ENCODE measurements around the gene GRK6. TPM values are rescaled to one million over a fixed set of nuclear protein-coding genes. Genes with fewer than 3 reads are reported as not detected.

The GRK6 gene
- polyA plus RNA-seq, 1 experiment = 16.4 TPM

DNA sequence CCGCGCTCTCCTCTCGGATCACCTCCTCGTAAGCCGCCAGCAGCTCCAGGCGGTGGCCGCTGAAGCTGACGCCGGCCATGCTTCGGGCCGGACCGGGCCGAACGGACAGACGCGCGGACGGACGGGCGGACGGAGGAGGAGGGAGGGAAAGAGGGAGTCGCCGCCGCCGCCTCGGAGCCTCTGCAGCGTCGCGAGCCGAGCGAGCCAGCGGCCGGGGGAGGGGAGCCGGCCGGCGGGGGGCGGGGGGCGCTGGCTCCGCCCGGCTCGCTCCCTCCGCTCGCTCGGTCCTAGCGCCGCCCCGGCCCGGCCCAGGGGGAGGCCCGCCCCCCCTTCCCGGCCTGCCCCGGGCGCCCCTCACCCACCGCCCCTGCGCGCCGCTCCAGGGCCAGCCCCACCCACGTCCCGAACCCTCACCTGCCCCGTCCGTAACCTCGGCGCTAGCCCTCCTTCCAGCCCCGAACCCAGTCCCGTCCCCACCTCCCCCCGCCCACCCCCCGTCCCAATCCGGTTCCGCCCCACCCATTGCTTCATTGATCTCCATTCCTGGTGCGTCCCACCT, 47.0 kb downstream of the GRK6 start, which contains the start of gene DBN1:
Gene DBN1 (minus strand): TSS at position 192 of the 559 bp plus-strand sequence. CDS start 113 bp downstream, at position 79.
- POLR2A ChIA-PET = interaction anchor here (13.1 kb wide), 1 partner anchor 19 kb away, joined by 230 read pairs; the partner anchor contains the start of gene PDLIM7
- Histone ChIP-seq H3K4me3 (ENCODE audit: low read depth, low read length) (peak within 1 kb of the TSS; percentile 92), H3K27me3 (ENCODE audit: control insufficient read depth, insufficient read depth, low read length) (no peaks in the 10 kb centered on the region), H3K27ac (ENCODE audit: low read depth, low read length) (peak within 1 kb of the TSS; percentile 68), H3K9me3 (ENCODE audit: control insufficient read depth, insufficient read depth, low read length) (no peaks in the 10 kb centered on the region; the same call in 1 of the 2 replicates)
- DNase-seq (ENCODE audit: low read depth, low spot score) = no peak
- no peak for TF ChIP-seq CTCF (IDR thresholded peaks at IDR 0.05; ENCODE audit: low read depth, low read length)
- CTCF ChIA-PET = interaction anchor here (0.9 to 3.0 kb wide), 3 partner anchors 16 to 28 kb away, joined by 3 to 11 read pairs (median 4); no protein-coding TSS in a partner anchor

- CTCF ChIA-PET = interaction anchor here (0.9 to 3.0 kb wide), 3 partner anchors 17 to 27 kb away, joined by 3 to 11 read pairs (median 4); no protein-coding TSS in a partner anchor
- Histone ChIP-seq H3K27ac (ENCODE audit: low read depth, low read length) (no peak overlapping the region), H3K9me3 (ENCODE audit: control insufficient read depth, insufficient read depth, low read length) (no peaks in the 10 kb centered on the region; the same call in 1 of the 2 replicates), H3K4me3 (ENCODE audit: low read depth, low read length) (peak overlapping the region; percentile 34; the same call in 1 of the 2 replicates), H3K27me3 (ENCODE audit: control insufficient read depth, insufficient read depth, low read length) (no peaks in the 10 kb centered on the region)
- no peak for DNase-seq (ENCODE audit: low read depth, low spot score)
- POLR2A ChIA-PET = interaction anchor here (1.3 to 13.1 kb wide), 2 partner anchors 14 to 18 kb away, joined by 3 to 230 read pairs; partner anchors contain the start of gene PDLIM7
- no peak for TF ChIP-seq CTCF (IDR thresholded peaks at IDR 0.05; ENCODE audit: low read depth, low read length)
These were observed 47.6 kb downstream of the GRK6 start for GRCh38 chr5:177474002-177474476.

GRCh38 chr5:177474846-177475562, 48.5 kb downstream of the GRK6 start:
- no peak for DNase-seq (ENCODE audit: low read depth, low spot score)
- Histone ChIP-seq H3K4me3 (ENCODE audit: low read depth, low read length) (no peak overlapping the region), H3K27ac (ENCODE audit: low read depth, low read length) (peak overlapping the region; percentile 31), H3K9me3 (ENCODE audit: control insufficient read depth, insufficient read depth, low read length) (no peaks in the 10 kb centered on the region; the same call in 1 of the 2 replicates), H3K27me3 (ENCODE audit: control insufficient read depth, insufficient read depth, low read length) (no peaks in the 10 kb centered on the region)
- POLR2A ChIA-PET = interaction anchor here (0.5 to 13.1 kb wide), 3 partner anchors 15 to 24 kb away, joined by 3 to 230 read pairs (median 7); partner anchors contain the start of gene PDLIM7
- CTCF ChIA-PET = interaction anchor here (3.0 kb wide), 1 partner anchor 18 kb away, joined by 11 read pairs; no protein-coding TSS in a partner anchor
- no peak for TF ChIP-seq CTCF (IDR thresholded peaks at IDR 0.05; ENCODE audit: low read depth, low read length)

GRCh38 chr5:177475563-177476427, 49.3 kb downstream of the GRK6 start:
- TF ChIP-seq CTCF (IDR thresholded peaks at IDR 0.05; ENCODE audit: low read depth, low read length) = no peak
- Histone ChIP-seq H3K4me3 (ENCODE audit: low read depth, low read length) (no peak overlapping the region), H3K27ac (ENCODE audit: low read depth, low read length) (peak overlapping the region; percentile 31), H3K27me3 (ENCODE audit: control insufficient read depth, insufficient read depth, low read length) (no peaks in the 10 kb centered on the region), H3K9me3 (ENCODE audit: control insufficient read depth, insufficient read depth, low read length) (no peaks in the 10 kb centered on the region; the same call in 1 of the 2 replicates)
- ChIA-PET POLR2A (interaction anchor here (0.5 to 13.1 kb wide), 4 partner anchors 9 to 92 kb away, joined by 6 to 230 read pairs (median 8); partner anchors contain the start of gene PDLIM7), CTCF (interaction anchor here (1.0 to 3.7 kb wide), 4 partner anchors 18 to 166 kb away, joined by 3 to 11 read pairs (median 8); no protein-coding TSS in a partner anchor)
- no peak for DNase-seq (ENCODE audit: low read depth, low spot score)
